ENCODE results near the gene CRNKL1.

CRNKL1 gene

DNA sequence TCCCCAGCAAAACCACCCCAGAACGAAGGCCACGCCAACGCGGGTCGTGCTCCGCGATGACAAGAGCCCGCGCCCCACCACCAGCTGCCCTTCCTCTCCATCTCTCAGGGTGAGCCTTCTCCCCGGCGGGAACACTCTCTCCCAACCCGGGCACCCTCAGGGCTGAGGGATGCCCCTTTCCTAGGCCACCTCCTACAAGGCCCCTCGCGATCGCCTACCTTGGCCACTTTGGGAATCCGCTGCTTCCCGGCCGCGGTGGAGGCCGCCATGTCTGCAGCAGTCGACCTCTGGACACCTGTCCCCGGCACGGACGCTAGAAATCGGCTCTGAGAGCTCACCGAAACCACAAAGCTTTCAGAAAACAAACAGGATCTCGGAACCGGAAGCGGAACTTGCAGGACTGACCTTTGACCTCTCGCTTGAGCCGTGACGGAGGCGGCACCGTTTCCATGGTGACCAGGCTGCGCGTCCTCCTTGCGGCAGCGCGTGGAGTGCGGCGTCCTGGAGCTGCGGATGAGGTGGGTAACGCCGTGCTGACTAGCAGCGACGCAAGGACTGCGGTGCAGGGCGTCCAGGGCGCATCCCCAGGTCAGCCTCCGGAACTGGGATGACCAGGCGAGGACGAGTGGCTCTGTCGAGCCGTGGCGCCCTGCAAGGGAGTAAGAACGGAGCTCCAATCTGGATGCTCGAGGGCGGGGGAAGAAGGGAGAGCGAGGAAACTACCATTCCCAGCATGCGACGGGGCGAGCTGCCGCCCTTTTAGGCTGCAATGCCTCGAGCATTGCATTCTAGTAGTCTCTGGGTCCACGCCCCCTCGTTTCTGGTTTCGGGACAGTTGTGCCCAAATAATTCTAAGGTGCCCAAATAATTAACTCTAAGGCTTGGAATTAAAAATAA lies at the start of gene CRNKL1, which contains the start of gene CFAP61:
TSS of gene CRNKL1 (minus strand) at position 393 of the 897 bp plus-strand sequence. CDS start at position 269, 124 bp downstream.
TSS of gene CFAP61 (plus strand) at position 459 of the 897 bp plus-strand sequence. CDS start 4,122 bp downstream, outside the sequence.
- DNase-seq (ENCODE audit: low read depth): peak; percentile 96

DNA sequence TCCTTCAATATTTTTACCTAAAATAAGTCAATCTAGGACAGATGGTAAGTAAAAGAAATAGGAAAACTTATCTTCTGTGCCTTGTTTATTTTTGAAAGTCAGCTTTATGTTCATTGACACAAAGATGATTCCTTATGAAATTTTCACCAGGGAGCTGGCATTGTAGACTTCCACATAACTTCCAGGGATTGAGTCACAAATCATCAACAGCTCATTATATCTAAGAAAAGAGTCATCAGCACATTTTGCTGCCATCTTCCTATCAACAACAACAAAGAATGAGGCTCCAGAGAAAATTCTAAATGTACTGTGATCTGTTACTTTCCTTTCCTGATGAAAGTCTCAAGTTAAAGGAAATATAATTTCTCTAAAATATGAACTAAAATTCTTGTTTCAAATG lies 48.6 kb upstream of the CRNKL1 start:
- no peak for DNase-seq (ENCODE audit: low read depth)

DNA sequence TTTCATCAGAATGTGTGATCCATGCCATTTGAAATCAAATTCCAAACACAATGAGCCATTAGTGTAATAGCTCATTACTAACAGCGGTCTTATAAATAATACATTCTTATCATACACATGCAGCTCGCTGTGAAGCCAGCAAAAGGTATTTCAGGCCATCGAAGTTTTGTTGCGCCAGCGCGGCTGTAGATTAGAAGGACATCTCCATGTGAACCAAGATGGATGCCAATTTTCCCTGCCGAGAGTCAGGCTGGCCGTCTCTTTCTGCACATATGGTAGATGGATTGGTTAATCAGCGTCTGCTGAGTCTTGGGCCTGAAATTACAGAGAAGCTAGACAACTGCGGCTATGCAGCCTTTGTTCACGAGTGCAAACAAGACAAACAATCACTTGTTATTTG lies 44.2 kb upstream of the CRNKL1 start:
- no peak for DNase-seq (ENCODE audit: low read depth)

- no peak for DNase-seq (ENCODE audit: low read depth)
Measured at GRCh38 chr20:20095114-20095872, 43.0 kb upstream of the CRNKL1 start.

- no peak for DNase-seq (ENCODE audit: low read depth)
Measured at GRCh38 chr20:20094410-20094809, 42.1 kb upstream of the CRNKL1 start.

GRCh38 chr20:20092827-20093226 lies 40.6 kb upstream of the CRNKL1 start:
- no peak for DNase-seq (ENCODE audit: low read depth)

GRCh38 chr20:20089939-20090338 lies 37.7 kb upstream of the CRNKL1 start:
- no peak for DNase-seq (ENCODE audit: low read depth)

- no peak for DNase-seq (ENCODE audit: low read depth)
Measured at GRCh38 chr20:20089018-20089417, 36.8 kb upstream of the CRNKL1 start.

GRCh38 chr20:20085812-20086211 lies 33.5 kb upstream of the CRNKL1 start:
- DNase-seq (ENCODE audit: low read depth): no peak

- no peak for DNase-seq (ENCODE audit: low read depth)
Measured at GRCh38 chr20:20085071-20085470, 32.8 kb upstream of the CRNKL1 start.

GRCh38 chr20:20084296-20084752 lies 32.1 kb upstream of the CRNKL1 start:
- DNase-seq (ENCODE audit: low read depth): no peak

- DNase-seq (ENCODE audit: low read depth): no peak
Measured at GRCh38 chr20:20083807-20084206, 31.5 kb upstream of the CRNKL1 start.

DNA sequence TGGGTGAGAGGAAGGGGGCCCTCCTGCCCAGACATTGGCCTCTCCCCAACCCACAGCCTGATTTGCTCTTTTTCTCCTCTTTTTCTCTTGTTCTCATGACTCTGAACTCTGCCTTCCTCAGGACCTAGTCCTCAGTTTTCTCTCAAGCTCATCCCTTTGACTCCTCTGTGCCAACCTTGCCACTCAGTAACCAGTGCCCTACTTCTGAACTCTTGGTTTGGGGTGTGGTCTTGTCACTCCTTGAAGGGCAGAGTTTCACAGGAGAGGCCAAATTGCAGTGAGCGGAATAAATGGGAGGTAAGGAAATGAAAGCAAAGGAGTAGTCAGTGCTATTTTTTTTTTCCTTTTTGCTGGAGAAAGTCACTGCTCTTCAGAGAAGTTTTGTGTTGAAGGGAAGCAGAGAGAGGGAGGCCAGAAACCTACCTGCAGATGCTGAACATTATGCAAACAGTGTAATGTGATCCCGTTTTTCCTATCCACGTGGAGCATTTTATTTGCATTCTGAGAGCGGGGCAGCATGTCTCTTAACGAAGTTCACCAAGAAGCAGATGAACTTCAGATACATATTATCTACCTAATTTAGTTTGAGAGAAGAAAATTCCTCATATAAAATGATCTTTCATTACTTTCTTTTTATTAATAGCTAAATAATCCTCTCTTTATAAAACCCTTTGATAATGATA lies 27.0 kb upstream of the CRNKL1 start:
- no peak for DNase-seq (ENCODE audit: low read depth)

- no peak for DNase-seq (ENCODE audit: low read depth)
Measured at GRCh38 chr20:20078041-20078440, 25.8 kb upstream of the CRNKL1 start.

DNA sequence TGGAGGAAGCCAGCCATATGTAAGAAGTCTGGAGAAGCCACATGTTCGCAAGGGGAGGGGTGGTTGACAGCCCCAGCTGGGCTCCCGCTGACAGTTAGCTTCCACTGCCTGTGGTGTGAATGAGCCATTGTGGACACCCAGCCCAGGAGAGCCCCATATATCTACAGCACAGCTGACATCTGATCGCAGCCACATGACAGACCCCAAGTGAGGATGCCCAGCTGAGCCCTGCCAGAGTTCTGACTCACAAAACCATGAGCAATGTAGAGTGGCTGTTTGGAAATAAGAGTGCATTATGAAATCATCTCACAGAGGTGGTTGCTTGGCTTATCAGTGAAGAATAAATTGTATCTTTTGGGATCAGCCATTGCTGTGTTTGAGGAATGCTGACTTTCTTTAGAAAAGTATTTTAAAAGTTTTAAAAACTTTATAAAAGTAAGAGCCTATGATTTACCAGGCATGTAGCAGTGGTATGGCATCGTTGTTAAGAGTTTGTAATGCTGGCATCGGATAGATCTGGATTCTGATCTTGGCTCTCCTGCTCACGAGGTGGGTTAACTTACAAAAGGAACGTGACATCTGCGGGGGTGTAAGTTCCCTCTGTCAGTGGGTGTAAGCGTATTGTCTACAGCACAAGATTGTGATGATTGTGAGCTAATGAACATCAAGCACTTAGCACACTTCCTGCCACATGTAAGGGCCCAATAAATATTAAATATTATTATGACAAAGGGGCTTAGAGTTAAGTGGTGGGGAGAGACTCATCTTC lies 24.2 kb upstream of the CRNKL1 start:
- no peak for DNase-seq (ENCODE audit: low read depth)

DNA sequence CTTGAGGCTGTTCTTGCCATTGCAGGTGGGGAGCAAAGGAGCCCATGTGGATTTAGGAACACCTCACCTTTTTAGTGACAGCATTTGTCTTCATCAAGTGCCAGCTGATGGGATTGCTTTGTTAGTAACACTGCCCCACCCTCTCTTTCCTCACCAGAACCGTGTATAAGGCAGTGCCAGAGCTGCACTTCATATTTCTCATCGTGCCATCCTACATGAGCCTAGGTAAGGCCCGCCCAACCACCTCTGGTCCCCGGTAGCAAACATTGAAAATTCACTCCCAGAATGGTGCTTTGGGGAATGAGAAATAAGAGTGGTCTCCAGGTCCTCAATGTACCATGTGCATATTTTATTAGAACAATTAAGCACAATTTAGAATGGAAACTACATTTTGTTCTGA lies 22.8 kb upstream of the CRNKL1 start:
- DNase-seq (ENCODE audit: low read depth): no peak

GRCh38 chr20:20073801-20074371 lies 21.6 kb upstream of the CRNKL1 start:
- DNase-seq (ENCODE audit: low read depth): no peak

GRCh38 chr20:20070871-20071726 lies 18.8 kb upstream of the CRNKL1 start:
- DNase-seq (ENCODE audit: low read depth): no peak

- DNase-seq (ENCODE audit: low read depth): no peak
Measured at GRCh38 chr20:20065361-20065760, 13.1 kb upstream of the CRNKL1 start.
